Stomach smooth muscle (tissue), 2 donors: Measurements from ENCODE around the gene HERC3.

Source experiments
- H3K27ac ChIP-seq: one replicate; pipeline ENCODE4 v1.7.0; 2013; ENCODE audit warnings: mild to moderate bottlenecking, low read length, inconsistent platforms
- H3K27me3 ChIP-seq, 2 donors: one replicate each; pipeline ENCODE4 v1.7.0; 2013; ENCODE audit warnings: low read length in 2 of 2; ENCODE audit not compliant: insufficient read depth in 2 of 2, control insufficient read depth in 1 of 2
- H3K36me3 ChIP-seq, 2 donors: one replicate each; pipeline ENCODE4 v1.7.0; 2013; ENCODE audit warnings: low read length in 2 of 2; ENCODE audit not compliant: control insufficient read depth in 2 of 2, insufficient read depth in 2 of 2
- H3K4me1 ChIP-seq: one replicate; pipeline ENCODE4 v1.7.0; 2013; ENCODE audit warnings: low read length; ENCODE audit not compliant: control insufficient read depth, insufficient read depth
- H3K4me3 ChIP-seq, 2 donors: one replicate each; pipeline ENCODE4 v1.7.0; 2013; ENCODE audit warnings: low read length in 2 of 2
- H3K9ac ChIP-seq, 2 donors: one replicate each; pipeline ENCODE4 v1.7.0; 2013; ENCODE audit warnings: low read length in 2 of 2, mild to moderate bottlenecking in 1 of 2
- H3K9me3 ChIP-seq, 2 donors: one replicate each; pipeline ENCODE4 v1.7.0; 2013; ENCODE audit warnings: low read length in 2 of 2; ENCODE audit not compliant: control insufficient read depth in 2 of 2
- donor health status: healthy.
- donor health status: Pancreatic carcinoma.

HERC3 gene

DNA sequence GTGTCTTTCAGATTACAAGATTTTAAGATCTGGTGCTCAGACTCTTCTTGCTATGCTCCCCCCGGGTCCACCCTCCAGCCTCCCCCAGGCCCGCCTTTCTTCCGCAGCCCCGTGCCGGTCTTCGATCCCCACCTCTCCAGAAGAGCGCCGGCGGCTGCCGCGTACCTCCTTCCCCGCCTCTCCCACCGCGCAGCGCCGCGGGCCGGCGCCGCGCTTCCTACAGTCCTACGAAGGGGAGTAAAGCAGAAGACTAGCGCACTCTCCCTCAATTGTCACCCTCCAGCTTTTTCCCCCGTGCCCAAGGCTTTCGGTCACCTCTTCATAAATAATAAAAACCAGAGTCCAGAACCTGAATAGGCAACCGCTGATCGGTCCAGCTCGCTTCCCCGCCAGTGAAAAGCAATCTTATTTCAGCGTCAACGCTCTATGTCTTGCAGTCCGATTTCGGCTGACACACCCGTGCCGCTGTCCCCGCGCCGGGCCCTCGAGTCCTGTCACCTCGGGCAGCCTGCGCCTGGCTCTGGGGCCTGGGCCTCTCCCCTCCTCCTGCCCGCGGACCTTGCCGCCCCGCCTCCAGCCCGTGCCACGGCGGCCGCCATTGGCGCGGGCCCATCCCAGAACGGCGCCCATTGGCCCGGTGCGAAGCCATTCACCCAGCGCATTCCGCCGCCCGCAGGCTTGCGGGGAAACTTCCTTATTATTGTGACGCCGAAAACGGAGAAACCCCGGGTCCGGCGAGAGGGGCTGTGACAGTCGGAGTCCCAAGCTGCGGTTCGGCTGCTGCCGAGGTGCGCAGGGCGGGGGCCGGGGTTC lies at the start of gene HERC3:
TSS of gene HERC3 (plus strand) at position 694 of the 813 bp plus-strand sequence. CDS start 13,344 bp downstream, outside the sequence.
- Histone ChIP-seq H3K4me3 (peak within 1 kb of the TSS; percentile 83 to 85), H3K4me1 (peaks cover 11% of the 10 kb centered on the region), H3K27me3 (no peaks in the 10 kb centered on the region), H3K9ac (peak within 1 kb of the TSS; percentile 84), H3K9me3 (no peaks in the 10 kb centered on the region), H3K36me3 (peaks cover 0 to 2% of the 10 kb centered on the region in 2 donors), H3K27ac (peak within 1 kb of the TSS; percentile 81)

DNA sequence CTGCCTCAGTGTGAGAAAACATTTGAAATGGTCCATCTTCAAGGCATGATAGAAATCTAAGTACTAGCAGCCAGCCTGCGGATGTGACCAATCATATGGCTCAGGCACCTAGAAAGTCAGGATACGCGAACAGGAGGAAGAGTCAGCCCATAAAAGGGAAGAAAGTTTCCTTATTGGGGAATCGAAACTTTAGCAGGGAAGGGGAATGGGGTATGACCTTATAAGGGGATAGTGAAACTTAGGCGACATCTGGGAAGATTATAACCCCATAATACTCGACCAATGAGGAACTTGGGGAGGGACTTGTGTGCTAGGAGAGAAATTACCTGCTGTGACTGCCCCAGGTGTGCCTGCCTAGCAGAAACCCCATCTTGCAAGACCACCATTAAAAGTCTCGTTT lies 42.5 kb upstream of the HERC3 start:
- no peaks in the 10 kb centered on the region for H3K36me3 ChIP-seq
- no peak overlapping the region for H3K4me3 ChIP-seq
- H3K27ac ChIP-seq: no peak overlapping the region
- no peaks in the 10 kb centered on the region for H3K4me1 ChIP-seq
- H3K9ac ChIP-seq: no peak overlapping the region
- no peaks in the 10 kb centered on the region for H3K9me3 ChIP-seq
- no peaks in the 10 kb centered on the region for H3K27me3 ChIP-seq

DNA sequence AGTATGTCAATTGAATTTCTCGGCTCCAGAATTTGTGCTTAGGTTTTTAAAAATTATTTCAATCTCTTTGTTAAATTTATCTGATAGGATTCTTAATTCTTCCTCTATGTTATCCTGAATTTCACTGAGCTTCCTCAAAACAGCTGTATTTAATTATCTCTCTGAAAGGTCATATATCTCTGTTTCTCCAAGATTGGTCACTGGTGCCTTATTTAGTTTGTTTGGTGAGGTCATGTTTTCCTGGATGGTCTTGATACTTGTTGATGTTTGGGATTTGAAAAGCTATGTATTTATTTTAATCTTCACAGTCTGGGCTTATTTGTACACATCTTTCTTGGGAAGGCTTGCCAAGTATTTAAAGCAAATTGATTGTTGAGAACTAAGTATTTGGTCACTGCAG lies 24.7 kb upstream of the HERC3 start:
- no peak overlapping the region for H3K4me3 ChIP-seq
- H3K27me3 ChIP-seq: no peaks in the 10 kb centered on the region
- no peak overlapping the region for H3K27ac ChIP-seq
- no peaks in the 10 kb centered on the region for H3K9me3 ChIP-seq
- no peaks in the 10 kb centered on the region for H3K36me3 ChIP-seq
- H3K9ac ChIP-seq: no peak overlapping the region
- no peaks in the 10 kb centered on the region for H3K4me1 ChIP-seq

DNA sequence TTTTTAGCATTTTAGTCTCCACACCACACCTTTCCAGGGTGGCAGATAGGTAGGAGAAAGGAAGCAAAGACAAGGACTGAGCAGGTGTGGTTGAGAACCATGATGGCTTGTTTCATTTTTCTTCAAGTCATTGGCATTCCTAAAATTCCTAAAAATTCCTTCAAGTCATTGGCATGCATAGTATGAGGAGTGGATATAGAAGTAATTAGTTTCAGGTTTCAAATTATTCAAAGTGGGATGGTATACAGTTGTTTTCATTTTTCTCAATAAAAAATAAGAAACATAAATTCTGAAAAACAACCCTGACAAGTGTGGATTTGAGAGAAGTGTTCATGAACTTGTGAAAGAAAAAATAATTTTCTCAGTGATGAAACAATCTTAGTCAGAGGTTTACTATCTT lies 22.3 kb upstream of the HERC3 start:
- H3K27me3 ChIP-seq: no peaks in the 10 kb centered on the region
- no peaks in the 10 kb centered on the region for H3K36me3 ChIP-seq
- H3K9me3 ChIP-seq: no peaks in the 10 kb centered on the region
- H3K27ac ChIP-seq: no peak overlapping the region
- no peaks in the 10 kb centered on the region for H3K4me1 ChIP-seq
- H3K4me3 ChIP-seq: no peak overlapping the region
- no peak overlapping the region for H3K9ac ChIP-seq

DNA sequence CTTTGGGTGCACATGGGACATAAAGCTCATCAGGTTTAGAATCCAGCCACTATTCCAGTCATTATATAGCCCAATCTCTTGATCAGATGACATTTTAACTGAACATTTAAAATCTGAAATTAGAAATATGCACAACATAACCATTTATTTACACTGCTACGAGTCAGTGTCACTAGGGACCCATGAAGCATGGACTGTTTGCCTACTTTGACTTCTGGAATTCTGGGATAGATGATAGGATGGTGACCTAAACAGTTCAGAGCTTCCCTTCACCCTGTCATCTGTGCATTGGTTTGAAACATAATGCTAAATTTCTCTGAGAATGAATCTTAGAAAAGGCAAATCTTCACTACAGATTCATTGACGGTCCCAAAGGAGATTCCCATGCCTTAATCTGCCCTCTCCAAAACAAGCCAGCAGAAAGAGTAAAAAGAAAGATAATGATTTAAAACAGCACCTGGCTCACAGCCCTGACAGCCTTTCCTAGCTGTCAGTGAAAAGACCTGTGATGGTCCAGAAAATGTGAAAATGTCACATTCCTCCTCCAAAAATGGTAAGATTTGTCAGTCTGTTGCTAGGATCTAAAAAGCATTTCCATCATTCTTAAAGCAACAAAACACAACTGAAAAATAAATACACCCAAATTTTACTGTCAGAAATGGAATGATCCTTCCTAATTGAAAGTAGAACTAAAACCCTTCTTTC lies 18.9 kb upstream of the HERC3 start:
- Histone ChIP-seq H3K36me3 (no peaks in the 10 kb centered on the region), H3K27ac (no peak overlapping the region), H3K9me3 (no peaks in the 10 kb centered on the region), H3K4me1 (no peaks in the 10 kb centered on the region), H3K9ac (no peak overlapping the region), H3K27me3 (no peaks in the 10 kb centered on the region), H3K4me3 (no peak overlapping the region)

DNA sequence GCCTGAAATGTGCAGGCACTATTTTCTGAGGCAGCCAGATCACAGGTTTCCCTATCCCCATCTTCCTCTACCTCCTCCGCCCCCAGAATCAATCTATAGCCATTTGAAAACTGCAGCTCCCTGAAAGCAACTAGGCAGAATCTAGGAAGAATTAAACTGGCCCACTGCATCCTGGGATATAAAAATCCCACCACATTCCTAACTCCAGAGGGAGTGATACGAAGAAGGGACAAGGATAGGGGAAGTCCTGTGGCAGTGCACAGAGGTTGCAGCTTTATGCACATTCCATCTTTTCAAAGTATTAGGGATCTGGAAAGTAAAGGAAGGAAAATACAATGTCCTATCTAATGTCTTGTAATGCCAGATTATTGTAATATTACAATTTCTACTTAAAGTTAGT lies 18.3 kb upstream of the HERC3 start:
- H3K4me3 ChIP-seq: no peak overlapping the region
- no peaks in the 10 kb centered on the region for H3K27me3 ChIP-seq
- H3K36me3 ChIP-seq: no peaks in the 10 kb centered on the region
- no peak overlapping the region for H3K27ac ChIP-seq
- no peaks in the 10 kb centered on the region for H3K4me1 ChIP-seq
- H3K9me3 ChIP-seq: no peaks in the 10 kb centered on the region
- H3K9ac ChIP-seq: no peak overlapping the region

DNA sequence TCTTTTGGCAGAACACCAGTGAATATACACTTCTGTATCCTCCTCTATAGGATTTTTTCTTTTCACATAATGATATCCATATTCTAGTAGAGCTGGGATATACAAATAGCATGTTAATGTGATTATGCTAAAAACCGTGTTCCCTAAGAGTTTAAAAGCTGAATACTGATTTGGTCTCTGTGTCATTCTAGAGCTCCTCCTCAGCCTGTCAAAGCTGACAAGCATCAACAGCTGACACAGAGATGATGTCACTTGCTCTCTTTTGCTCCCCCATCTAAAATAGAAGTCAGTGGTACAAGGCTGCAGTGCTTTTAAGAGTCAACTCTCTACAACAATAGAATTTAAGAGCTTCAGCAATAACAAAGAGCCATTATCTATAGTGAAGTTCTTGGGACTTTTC lies 17.1 kb upstream of the HERC3 start:
- H3K27me3 ChIP-seq: no peaks in the 10 kb centered on the region
- H3K36me3 ChIP-seq: no peaks in the 10 kb centered on the region
- no peaks in the 10 kb centered on the region for H3K4me1 ChIP-seq
- H3K27ac ChIP-seq: no peak overlapping the region
- H3K9me3 ChIP-seq: no peaks in the 10 kb centered on the region
- no peak overlapping the region for H3K4me3 ChIP-seq
- H3K9ac ChIP-seq: no peak overlapping the region

DNA sequence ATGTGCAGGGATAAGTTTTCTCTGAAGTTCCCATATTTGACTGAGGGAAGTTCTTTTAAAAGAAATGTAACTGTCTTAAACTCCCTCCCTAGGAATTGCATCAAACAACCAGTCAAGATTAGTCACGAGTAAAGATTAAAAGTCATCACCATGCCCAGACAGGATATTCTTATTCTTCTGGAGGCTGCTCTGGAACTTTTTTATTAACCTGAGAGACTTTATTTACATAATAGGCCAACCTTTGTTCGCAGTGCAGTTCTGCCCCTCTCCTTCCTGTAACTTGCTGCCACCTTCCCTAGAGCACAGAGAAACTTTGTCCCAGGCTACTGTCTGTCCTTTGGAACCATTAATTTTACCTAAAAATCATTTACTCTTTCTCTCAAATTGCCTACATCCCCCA lies 9.8 kb upstream of the HERC3 start:
- H3K4me3 ChIP-seq: no peak overlapping the region
- H3K4me1 ChIP-seq: no peaks in the 10 kb centered on the region
- H3K27ac ChIP-seq: no peak overlapping the region
- H3K27me3 ChIP-seq: no peaks in the 10 kb centered on the region
- no peak overlapping the region for H3K9ac ChIP-seq
- H3K9me3 ChIP-seq: no peaks in the 10 kb centered on the region
- H3K36me3 ChIP-seq: no peaks in the 10 kb centered on the region

DNA sequence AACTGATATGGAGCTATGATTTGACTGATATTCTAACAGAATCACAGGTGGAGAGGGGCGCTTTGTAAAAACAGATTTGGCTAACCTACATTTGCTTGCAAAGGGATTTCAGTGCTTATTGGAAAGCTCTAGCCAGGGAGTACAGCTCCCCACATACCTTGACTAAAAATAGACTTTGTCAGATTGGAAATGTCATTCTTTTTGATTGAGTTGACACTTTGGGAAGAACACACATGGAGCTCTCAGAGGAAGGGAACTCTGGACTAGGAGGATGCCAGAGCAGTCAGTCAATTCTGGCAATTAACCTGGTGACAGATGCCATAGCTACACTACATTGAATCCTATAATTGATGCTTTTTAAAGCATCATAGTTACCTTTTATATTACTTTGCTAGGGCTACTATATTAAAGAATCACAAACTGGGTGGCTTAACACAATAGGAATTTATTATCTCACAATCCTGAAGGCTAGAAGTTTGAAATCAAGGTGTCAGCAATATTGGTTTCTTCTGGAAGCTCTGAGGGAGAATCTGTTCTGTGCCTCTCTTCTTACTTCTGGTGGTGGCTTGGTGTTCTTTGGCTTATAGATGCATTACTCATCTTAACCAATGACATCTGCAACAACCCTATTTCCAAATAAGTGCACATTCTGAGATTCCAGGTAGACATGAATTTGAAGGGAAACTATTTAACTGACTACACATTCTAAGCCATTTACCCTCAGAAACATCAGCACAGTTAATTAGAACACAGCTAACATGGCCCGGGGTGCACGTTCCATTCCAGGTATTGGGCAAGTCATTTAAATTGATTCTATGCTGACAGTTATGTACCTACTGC lies 8.4 kb upstream of the HERC3 start:
- no peaks in the 10 kb centered on the region for H3K27me3 ChIP-seq
- no peaks in the 10 kb centered on the region for H3K4me1 ChIP-seq
- H3K27ac ChIP-seq: no peak overlapping the region
- H3K36me3 ChIP-seq: no peaks in the 10 kb centered on the region
- H3K4me3 ChIP-seq: no peak overlapping the region
- no peaks in the 10 kb centered on the region for H3K9me3 ChIP-seq
- H3K9ac ChIP-seq: no peak overlapping the region

DNA sequence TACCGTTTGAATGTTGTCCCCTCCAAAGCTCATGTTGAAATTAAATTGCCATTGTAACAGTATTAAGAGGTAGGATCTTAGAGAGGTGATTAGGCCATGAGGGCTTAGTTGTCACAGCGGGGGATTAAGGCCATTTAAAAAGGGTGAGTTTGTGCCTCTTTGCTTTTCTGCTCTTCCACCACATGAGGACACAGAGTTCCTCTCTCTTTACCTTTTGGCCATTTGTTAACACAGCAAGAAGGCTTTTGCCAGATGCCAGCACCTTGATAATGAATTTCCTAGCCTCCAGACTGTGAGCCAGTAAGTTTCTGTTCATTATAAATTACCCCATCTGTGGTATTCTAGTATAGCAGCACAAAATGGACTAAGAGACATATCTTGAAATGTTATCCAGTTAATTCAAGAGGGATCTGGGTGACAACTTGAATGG lies 7.8 kb upstream of the HERC3 start:
- Histone ChIP-seq H3K4me1 (no peaks in the 10 kb centered on the region), H3K27ac (no peak overlapping the region), H3K27me3 (no peaks in the 10 kb centered on the region), H3K9ac (no peak overlapping the region), H3K36me3 (no peaks in the 10 kb centered on the region), H3K9me3 (no peaks in the 10 kb centered on the region), H3K4me3 (no peak overlapping the region)
